Activated CD8-positive, alpha-beta memory T cell treated with anti-CD3 and anti-CD28 coated beads for 48 hours (primary cell): ENCODE data around the gene NMT1.

Source experiments
- DNase-seq, 3 experiments: peaks; one replicate each; pipeline ENCODE4 v3.0.0-alpha.2; 2020; ENCODE audit warnings: low read depth in 2 of 3, low spot score in 2 of 3

The NMT1 gene

DNA sequence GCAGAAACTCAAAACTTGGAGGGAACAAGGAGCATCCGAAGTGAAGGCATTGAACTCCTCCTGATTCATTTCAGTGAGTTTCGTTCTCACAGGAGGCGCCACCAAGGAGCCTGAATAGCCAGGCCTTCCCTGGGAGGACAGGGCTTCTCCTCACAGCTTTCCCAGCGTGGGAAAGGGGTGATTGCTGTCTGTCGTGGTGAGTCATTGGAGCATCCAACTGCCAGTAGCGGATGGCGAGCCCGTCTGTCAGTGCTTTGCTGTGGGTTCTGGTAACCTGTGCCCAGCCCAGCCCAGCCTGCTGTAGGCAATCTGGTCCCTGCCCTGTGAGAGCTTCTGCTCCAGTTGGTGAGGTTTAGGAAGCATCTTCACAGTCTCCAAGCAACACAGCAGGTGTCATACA, 42.9 kb downstream of the NMT1 start:
- DNase-seq = no peak

DNA sequence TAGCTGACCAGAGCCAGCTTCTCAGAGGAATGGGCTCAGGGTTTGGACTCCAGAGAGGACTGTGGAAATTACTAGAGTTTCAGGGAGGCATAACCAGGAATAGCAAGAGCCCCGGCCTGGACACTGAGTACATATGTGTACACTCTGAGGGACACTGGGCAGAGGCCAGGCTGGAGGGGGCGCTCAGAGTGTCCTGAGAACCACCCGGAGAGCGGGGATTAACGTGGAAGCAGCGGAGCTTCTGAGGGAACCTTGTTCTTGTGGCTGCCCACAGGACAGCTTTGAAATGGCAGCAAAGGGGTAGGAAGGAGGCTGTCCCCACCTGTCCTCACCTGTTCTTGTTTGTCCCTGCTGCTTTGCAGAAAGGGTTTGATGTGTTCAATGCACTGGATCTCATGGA, 43.4 kb downstream of the NMT1 start:
- DNase-seq = no peak

DNA sequence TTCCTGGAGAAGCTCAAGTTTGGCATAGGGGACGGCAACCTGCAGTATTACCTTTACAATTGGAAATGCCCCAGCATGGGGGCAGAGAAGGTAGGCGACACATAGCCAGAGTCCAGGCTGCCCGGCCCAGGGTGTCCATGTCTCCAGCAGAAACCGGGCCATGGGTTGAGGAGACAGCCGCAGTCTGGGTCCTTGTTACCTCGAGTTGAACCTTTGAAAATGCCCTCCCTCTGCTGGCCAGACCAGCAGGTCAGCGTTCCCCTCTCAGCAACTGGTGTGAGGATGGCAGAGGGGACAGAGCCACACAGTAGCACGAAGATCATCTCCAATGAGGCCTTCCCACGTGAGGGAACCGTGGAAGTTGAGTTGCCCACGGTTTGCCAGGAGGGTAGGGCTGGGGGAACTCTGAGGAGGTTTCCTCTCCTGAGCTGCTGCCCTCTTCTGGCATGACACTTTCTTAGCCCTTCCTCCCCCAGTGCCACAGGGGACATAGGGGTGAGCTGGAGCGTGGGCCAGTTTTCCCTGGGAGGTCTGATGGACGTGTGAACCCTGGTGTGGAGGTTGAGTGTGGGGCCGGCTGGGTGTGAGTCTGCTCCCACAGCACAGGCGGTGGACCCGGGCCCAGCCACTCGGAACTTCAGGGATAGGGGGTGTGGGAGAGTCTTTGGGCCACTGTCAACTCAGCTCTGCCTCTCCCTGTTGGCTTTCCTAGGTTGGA, 43.9 kb downstream of the NMT1 start:
- DNase-seq = no peak

DNA sequence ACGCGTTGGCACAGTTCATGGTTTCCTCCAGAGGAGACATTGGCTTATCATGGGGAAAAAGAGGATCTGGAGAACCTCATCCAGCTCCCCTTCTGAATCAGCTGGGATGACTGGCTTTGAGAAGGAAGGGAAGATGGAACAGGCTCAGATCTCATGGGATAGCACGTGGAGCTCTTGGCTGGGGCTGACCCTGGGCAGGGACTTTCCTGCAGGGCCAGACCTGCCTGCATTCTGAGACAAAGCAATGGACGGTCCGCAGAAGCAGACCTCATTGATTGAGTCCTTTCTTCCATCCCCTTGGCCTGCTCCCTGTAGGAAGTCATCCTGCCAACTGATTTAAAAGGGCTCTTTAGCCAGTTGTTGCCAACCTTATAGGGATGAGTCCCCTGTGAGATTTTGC, 45.0 kb downstream of the NMT1 start:
- DNase-seq = no peak

DNA sequence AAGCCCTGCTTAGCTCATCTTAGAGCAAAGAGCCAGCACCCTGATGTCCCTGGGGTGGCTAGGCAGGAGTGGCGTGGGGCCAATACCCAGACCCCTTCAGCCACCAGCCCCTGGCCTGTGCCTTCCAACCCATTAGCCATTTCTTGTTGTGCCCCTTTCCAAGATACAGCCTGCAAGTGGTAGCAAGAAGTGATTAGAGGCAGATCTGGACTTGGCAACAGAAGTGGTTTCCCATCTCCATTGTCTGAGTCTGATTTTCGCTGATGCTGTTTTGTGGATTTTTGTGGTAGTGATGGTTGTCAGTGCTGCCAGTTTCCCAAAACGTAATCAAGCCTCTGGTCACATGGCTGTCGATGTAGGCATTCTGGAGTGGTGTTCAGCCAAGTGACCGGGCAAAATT, 45.5 kb downstream of the NMT1 start:
- DNase-seq = no peak

DNA sequence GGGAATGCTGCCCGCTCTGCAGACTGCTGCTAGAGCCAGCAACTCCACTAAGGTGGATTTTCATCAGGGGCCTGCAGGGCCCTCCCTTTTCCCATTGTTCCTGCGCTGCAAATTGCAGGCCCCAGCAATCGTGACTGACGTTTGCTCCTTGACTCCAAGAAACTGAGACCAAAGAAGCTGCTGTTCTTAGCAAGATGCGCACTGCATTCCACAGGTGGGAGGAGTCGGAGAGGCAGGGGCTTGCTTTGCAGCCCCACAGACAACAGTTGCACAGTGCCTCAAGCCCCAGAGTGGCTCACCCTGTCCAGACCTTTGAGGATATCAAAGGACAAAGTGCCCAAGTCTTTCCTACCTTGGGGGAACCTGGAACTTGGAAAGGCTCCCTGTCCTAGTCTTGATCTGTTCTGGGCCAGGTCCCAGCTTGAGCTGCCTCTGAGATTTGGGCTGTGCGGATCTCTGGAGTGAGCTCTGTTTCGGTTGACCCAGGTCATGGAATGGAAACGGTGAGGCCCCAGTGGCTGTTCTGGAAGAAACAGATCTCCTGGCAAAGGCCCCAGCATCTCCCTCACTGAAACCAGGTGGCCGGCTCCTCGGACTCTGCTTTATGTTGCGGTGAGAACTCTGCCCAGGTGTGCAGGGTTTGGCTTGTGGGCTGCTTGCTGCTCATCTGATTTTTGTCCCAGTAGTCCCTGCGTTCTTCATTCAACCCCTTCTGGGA, 46.3 kb downstream of the NMT1 start:
- DNase-seq = no peak

DNA sequence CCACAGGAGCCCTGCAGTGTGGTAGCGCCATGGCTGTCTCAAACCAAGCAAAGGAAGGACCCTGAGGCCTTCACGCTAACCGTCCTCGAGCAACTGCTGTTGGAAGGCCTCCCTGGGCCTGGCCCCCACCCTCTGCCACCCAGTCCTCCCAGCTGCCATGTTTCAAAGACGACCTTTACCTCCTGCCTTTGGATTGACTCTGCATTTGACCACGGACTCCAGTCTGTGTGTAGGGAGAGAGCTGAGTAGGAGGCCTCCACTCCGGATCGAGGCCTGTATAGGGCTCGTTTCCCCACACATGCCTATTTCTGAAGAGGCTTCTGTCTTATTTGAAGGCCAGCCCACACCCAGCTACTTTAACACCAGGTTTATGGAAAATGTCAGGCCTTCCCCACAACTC, 46.9 kb downstream of the NMT1 start:
- no peak for DNase-seq

DNA sequence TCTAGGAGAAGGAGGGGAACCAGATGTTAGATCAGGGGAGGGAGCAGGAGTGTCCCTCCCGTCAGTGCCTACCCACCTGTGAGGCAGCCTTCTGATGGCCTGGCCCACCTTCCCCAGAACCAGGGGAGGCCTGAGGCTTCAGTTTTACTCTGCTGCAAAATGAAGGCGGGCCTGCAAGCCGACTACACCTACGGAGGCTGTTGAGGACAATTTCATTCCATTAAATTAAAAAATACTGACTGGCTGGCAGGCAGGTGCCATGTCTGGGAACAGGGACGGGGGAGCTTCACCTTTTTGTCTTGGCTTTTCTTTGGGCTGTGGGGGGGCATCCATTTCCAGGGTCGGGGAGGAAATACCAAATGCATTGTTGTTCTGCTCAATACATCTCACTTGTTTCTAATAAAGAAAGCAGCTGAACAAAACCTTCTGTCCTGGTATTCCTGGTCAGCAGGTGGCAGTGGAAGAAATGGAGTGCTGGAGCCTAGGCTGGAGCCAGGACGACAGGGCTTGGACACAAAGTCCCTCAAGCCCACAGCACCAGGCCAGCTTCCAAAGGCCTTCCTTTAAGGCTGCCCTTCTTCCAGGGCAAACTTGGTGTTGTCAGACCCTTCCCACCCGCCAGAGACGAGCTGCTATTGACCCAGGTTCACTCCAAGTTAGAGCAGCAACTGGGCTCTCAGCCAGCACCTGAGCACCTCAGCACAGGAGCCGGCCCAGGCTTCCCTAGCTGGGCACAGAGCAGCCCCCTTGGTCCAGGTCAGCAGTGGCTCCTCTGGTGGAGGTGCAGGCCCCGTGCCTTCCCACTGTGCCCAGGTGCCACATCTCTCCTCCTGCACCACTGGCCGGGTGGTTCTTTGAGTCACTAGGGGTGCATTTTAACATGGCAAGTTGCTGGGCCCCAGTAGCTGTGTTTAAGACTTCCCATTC, 47.7 kb downstream of the NMT1 start:
- DNase-seq = no peak

DNA sequence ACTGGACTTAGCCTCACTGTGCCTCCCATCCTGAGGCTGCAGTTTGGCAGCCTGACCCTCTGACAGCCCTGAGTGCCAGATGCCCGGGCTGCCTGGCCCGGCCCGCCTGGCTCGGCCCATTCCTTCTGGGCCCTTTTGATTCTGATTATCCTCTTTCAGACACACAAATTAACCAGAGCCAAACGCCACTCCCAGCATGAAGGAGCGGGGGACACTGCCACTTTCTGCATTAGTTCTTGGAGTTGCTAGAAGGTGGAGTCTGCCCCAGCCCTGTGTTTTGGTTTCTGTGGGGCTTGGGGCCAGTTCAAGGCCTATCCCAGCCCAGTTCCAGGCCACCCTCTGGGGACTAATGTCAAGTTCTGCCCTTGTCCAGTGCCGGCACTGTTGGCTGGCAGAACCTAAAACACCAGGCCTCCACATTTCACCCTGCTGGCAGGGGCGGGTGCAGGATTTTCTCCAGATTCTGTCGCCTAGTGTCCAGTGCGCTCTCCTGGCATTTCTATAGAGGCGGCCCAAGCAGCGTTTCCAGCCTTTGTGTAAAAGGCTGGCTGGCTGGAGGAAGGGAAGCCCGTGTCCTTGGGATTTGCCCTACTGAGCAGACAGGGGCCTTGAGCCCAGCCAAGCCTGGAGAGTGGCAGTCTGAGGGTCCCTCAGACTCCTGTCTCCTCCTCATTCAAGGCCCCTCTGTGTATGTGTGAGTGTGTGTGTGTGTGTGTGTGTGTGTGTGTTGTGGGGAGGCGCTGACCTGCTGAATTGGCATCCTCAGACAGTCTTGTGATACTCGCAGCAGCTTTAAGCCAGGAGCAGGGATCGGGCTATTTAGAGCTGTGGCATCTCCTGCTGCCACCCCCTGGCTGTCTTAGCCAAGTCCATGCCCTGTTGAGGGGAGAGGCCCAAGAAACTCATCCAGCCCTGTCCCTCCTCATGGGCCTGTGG, 49.8 kb downstream of the NMT1 start:
- no peak for DNase-seq

DNA sequence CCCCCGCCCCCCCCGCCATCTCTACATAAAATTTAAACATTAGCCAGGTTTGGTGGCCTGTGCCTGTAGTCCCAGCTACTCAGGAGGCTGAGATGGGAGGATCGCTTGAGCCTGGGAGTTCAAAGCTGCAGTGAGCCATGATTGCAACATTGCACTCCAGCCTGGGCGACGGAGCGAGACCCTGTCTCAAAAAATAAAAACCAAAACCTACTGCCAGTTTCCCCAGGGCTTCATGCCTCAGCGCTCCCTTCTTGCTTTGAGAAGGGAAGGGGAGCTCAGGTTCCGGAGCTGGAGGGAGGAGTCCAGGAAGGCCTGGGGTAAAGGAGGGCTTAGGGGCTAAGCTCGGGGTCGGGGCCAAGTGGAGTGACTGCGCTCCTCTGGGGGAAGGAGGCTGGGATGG, 50.7 kb downstream of the NMT1 start:
- no peak for DNase-seq

DNA sequence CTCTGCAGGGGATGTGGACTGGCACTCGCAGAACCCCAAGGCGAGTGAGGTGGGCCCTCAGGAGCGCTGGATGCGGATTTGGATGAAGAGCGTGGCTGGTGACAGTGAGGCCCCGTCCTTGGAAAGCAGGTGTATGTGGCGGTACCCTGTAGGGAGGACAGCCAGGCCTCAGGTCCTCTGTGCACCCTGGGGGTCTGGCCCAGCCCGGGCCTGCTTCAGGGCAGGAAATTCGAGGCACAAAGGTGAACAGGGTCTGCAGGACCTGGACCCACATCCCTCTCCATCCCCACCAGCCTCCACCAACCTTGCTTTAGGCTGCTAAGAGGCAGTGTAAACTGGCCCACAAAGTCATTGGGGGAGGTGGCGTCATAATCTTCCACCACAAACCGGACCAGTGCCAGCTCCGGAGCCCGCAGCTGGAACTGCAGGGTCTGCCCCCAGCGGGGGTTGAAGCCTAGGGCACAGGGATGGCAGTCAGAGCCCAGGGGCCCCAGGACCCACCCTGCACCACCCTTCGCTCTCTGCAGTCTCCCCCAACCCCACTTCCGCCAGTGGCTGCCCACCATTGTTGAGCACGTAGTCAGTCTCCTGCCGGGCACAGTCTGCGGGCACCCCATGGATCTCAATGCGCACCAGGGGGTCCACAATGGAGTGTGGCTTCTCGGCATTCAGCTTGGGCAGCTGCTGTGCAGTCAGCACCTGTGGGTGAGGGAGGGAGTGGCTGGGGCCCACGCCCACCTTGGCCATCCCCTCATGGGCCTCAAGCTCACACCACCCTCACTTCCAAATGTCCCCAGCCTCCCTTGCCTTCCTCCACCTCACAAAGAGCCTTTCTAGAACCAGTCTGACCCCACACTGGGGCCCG, 51.7 kb downstream of the NMT1 start:
- DNase-seq = no peak

DNA sequence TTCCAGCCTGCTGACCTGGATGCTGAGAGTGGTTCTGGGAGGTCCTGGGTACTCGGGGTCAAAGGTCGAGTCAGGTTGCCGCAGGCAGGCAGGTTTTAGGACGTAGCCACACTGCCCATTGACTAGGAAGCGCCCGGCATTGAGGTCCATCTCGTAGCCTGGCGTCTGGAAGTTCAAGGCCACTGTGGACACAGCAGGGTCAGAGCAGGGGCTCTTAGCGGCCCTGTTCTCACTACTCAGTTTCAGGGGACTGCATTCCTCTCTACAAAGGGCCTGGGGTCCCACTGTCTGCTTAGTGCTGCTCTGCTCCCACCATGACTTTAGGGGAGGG, 52.3 kb downstream of the NMT1 start:
- DNase-seq = no peak

DNA sequence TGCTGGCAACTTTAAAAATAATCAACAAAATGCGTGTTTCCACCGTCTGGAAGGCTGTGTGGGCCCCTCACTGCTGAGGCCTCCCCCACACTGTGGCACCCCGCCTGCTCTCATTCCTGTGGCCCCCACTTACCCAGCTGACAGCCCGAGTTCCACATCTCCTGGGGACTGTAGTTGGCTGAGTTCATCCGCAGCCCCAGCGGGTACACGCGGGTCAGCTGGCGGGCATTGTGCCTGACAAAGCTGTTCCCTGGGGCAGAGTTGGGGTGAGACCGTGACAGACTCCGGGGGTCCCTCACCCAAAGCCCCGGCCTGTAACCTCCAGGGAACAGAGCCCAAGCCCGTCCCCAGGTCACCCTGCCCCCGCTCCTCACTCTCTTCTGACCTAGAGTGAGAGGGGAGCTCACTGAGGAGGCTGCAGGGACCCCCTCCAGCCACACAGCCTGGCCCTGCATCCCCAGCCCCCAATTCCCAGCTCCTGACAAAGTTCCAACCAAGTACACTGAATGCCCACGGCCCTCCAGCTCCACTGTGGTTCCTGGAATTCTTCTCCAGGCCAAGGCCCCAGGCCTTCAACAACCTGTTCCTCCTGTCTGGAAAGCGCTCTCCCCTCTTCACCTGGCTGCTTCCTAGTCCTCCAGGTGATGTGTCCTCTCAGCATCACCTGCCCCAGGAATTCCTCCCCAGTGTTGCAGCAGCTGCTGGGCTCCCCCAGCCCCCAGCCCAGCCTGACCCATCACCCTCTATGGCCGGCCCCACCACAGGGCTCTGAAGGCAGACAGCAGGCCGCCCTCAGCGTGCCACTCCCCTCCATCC, 53.2 kb downstream of the NMT1 start:
- DNase-seq = no peak

DNA sequence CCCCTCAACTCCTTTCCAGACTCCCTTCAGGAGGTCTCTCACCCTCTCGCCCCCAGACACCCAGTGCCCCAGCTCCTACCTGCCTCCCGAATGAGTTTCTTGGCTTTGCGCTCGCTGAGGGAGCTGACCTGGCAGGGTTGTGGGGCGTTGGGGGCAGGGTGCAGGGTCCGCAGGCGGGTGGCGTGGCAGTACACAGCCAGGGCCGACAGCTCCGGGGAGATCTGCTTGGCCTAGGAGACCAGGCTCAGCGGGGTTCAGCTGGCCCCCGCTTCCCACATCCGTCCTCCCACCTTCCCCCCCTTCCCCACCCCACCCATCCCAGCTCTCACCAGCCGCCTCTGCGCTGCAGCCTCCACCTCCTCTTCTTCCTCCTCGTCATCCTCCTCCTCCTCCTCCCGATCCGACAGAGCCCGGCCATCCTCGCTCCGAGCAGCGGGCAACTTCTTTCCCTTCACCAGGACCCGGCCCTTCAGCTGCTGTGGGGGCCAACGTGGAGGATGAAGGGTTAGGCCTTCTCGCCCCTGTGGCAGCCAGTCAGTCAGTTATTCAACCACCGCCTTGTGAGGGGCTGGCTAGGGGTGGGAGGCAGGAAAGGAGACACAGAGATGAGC, 54.0 kb downstream of the NMT1 start:
- DNase-seq = no peak

DNA sequence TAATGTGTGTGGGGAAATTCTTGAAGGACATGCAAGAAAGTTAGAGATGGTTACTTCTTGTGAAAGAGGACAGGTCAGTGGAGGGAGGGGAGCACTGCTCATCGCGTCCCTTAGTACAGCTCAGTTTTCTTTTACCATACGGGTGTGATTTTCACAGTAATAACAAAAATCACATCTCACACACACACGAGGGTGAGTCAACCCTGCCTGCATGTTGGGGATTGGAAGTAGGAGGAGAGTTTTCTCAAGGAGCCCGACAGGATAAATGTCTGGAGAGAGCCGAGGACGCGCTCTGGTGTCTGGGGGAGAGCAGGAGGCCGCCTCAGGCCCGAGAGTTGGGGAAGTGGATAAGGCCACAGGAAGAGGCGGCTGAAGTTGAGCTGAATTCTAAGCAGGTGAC, 54.8 kb downstream of the NMT1 start:
- DNase-seq = no peak

DNA sequence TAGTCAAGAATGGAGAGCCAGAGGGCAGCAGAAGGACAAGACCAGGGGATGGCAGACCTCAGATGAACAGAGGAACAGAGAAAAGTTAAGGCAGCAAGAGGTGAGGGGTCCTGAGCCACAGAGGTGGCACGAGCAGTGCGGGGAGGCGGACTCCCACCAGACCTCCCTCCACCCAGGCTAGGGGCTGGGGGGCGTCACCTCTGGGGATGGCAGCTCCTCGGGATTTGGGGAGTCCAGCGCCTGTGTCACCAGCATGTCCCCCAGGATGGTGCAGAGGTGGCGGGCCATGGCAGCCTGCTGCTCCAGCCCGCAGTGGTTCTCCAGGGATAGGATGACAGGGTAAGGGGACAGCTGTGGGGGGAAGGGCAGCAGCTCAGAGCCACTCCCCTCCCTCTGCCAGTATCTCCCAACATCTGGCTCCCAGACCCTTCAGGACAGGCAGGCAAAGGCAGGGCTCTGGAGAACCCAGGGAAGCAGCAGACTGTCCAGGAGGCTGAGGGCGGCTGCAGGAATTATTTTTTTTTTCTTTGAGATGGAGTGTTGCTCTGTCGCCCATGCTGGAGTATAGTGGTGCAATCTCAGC, 55.4 kb downstream of the NMT1 start:
- DNase-seq = no peak

DNA sequence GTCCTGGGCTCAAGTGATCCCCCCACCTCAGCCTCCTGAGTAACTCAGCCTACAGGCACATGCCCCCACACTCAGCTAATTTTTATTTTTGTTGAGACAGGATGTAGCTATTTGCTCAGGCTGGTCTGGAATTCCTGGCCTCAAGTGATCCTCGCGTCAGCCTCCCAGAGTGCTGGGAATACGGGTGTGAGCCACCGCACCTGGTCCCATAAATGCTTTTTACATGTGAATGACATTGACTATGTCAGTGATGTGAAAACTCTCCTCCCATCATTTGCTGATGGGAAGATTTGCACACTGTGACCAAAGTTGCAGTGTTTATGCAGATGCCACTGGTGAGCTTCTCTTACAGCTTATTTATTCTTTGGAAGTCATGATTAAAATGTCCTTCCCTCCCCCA, 56.2 kb downstream of the NMT1 start:
- no peak for DNase-seq

DNA sequence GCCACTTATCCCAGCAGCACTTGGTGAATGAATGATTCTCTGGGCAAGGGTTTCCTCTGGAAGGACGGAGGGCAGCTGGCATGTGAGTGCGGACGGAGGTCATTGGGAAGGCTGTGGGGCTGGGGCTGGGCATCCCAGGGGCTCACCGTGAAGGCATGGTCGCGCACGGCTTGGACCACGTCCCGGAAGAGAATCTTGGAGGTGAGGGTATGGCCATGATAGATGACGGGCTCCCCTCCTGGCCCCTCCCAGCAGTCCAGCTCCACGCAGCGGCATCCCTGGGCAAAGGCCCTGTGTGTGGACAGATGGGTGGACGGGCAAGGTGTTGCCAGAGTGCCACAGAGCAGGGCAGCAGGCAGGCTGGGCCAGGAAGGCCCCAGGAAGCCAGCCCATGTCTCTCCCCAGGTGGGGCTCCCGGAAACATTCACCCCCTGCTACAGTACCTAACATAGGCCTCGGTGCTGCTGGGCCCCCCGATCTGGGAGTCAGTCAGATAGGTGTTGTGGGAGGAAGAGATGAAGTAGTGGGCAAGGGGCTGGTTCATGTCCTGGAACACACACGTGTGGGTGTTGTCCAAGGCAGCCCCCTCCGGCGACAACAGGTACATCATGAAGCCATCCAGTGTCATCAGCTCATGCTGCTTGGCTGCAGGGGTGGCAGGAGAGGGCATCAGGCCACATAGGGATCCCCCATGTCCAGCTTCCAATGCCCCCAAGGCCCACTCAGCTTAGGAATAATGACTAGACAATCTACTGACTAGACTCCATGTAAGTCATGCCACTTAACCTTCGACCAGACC, 56.9 kb downstream of the NMT1 start:
- DNase-seq = no peak
